Measurements from ENCODE around the gene IER3IP1.

- no peak for TF ChIP-seq CTCF (conservative IDR thresholded peaks at IDR 0.05)
- TF ChIP-seq EZH2 (IDR thresholded peaks at IDR 0.05; ENCODE audit: low read depth), result no peak
These were observed 32.2 kb downstream of the IER3IP1 start for GRCh38 chr18:47143899-47144485.
